H9 (cell line): ENCODE measurements around the gene PRKD2. TPM values are rescaled to one million over a fixed set of nuclear protein-coding genes. Genes with fewer than 3 reads are reported as not detected.

Experiments used
- DNase-seq: peaks from one replicate; pipeline ENCODE4 v3.0.0-alpha.2; 2017
- H2AFZ ChIP-seq: one replicate; pipeline ENCODE4 v1.6.1; 2013; ENCODE audit warnings: mild to moderate bottlenecking, low read length, control low read depth, moderate library complexity
- H2AK5ac ChIP-seq: 2 replicates; pipeline ENCODE4 v1.6.1; 2013; ENCODE audit warnings: low read length, control low read depth, mixed read lengths; ENCODE audit not compliant: insufficient read length
- H2BK120ac ChIP-seq: one replicate; pipeline ENCODE4 v1.6.1; 2013; ENCODE audit warnings: low read depth, mild to moderate bottlenecking, low read length, control low read depth, inconsistent platforms; ENCODE audit not compliant: poor library complexity, severe bottlenecking
- H2BK12ac ChIP-seq: 2 replicates; pipeline ENCODE4 v1.6.1; 2013; ENCODE audit warnings: low read length, control low read depth, mixed read lengths, low read depth; ENCODE audit not compliant: insufficient read length
- H2BK15ac ChIP-seq: 2 replicates; pipeline ENCODE4 v1.6.1; 2013; ENCODE audit warnings: low read depth, low read length, control low read depth
- H2BK20ac ChIP-seq: one replicate; pipeline ENCODE4 v1.6.1; 2013; ENCODE audit warnings: low read depth, mild to moderate bottlenecking, low read length, control low read depth, inconsistent platforms; ENCODE audit not compliant: poor library complexity, severe bottlenecking
- H2BK5ac ChIP-seq: 2 replicates; pipeline ENCODE4 v1.6.1; 2013; ENCODE audit warnings: low read length, control low read depth, mixed read lengths; ENCODE audit not compliant: insufficient read length
- H3K14ac ChIP-seq: 2 replicates; pipeline ENCODE4 v1.6.1; 2013; ENCODE audit warnings: low read length, control low read depth; ENCODE audit not compliant: insufficient read depth
- H3K18ac ChIP-seq: 2 replicates; pipeline ENCODE4 v1.6.1; 2013; ENCODE audit warnings: low read depth, mild to moderate bottlenecking, mixed read lengths, low read length, control low read depth; ENCODE audit not compliant: insufficient read length
- H3K23ac ChIP-seq: 2 replicates; pipeline ENCODE4 v1.6.1; 2013; ENCODE audit warnings: low read length, control low read depth, mixed read lengths, low read depth; ENCODE audit not compliant: insufficient read length
- H3K23me2 ChIP-seq: 2 replicates; pipeline ENCODE4 v1.6.1; 2013; ENCODE audit warnings: low read depth, mild to moderate bottlenecking, mixed read lengths, low read length, control low read depth; ENCODE audit not compliant: insufficient read length, poor library complexity, severe bottlenecking
- H3K27ac ChIP-seq: 2 replicates; pipeline ENCODE4 v1.5.1; 2013; ENCODE audit warnings: low read length, control low read depth, mixed read lengths, low read depth; ENCODE audit not compliant: insufficient read length
- H3K27me3 ChIP-seq: 2 replicates; pipeline ENCODE4 v1.6.1; 2013; ENCODE audit warnings: low read length, control low read depth, inconsistent platforms; ENCODE audit not compliant: insufficient read depth
- H3K4ac ChIP-seq: 2 replicates; pipeline ENCODE4 v1.6.1; 2013; ENCODE audit warnings: low read depth, mild to moderate bottlenecking, control low read depth, inconsistent platforms, low read length, moderate library complexity
- H3K4me1 ChIP-seq: 2 replicates; pipeline ENCODE4 v1.6.1; 2013; ENCODE audit warnings: low read length, control low read depth, inconsistent platforms; ENCODE audit not compliant: insufficient read depth
- H3K4me2 ChIP-seq: 2 replicates; pipeline ENCODE4 v1.6.1; 2013; ENCODE audit warnings: low read length, control low read depth, mixed read lengths; ENCODE audit not compliant: insufficient read length, insufficient read depth
- H3K56ac ChIP-seq: 2 replicates; pipeline ENCODE4 v1.6.1; 2013; ENCODE audit warnings: low read depth, mild to moderate bottlenecking, mixed read lengths, low read length, control low read depth; ENCODE audit not compliant: insufficient read length
- H3K79me1 ChIP-seq: 2 replicates; pipeline ENCODE4 v1.6.1; 2013; ENCODE audit warnings: low read depth, mild to moderate bottlenecking, moderate library complexity, low read length, control low read depth, inconsistent platforms; ENCODE audit not compliant: insufficient read depth, poor library complexity, severe bottlenecking
- H3K79me2 ChIP-seq: 2 replicates; pipeline ENCODE4 v1.6.1; 2013; ENCODE audit warnings: low read length, control low read depth, inconsistent platforms; ENCODE audit not compliant: insufficient read depth
- H3K9ac ChIP-seq: 2 replicates; pipeline ENCODE4 v1.6.1; 2013; ENCODE audit warnings: low read length, control low read depth, mixed read lengths; ENCODE audit not compliant: insufficient read length; ENCODE audit errors: extremely low read depth
- H3K9me3 ChIP-seq: one replicate; pipeline ENCODE4 v1.6.1; 2013; ENCODE audit warnings: low read depth, low read length, inconsistent platforms; ENCODE audit not compliant: control insufficient read depth
- H3T11ph ChIP-seq: one replicate; pipeline ENCODE4 v1.6.1; 2013; ENCODE audit warnings: mild to moderate bottlenecking, low read length, control low read depth, inconsistent platforms
- H4K20me1 ChIP-seq: one replicate; pipeline ENCODE4 v1.6.1; 2013; ENCODE audit not compliant: control insufficient read depth, insufficient read length, insufficient read depth
- H4K5ac ChIP-seq: 2 replicates; pipeline ENCODE4 v1.6.1; 2013; ENCODE audit warnings: low read depth, mild to moderate bottlenecking, mixed read lengths, low read length, control low read depth; ENCODE audit not compliant: insufficient read length
- H4K8ac ChIP-seq: replicated peaks from 2 replicates; pipeline ENCODE4 v1.6.1; 2013; ENCODE audit warnings: low read length, control low read depth, mixed read lengths, low read depth; ENCODE audit not compliant: insufficient read length
- H4K91ac ChIP-seq: 2 replicates; pipeline ENCODE4 v1.6.1; 2013; ENCODE audit warnings: low read depth, mild to moderate bottlenecking, moderate library complexity, mixed read lengths, low read length, control low read depth; ENCODE audit not compliant: insufficient read length
- H3K27ac Mint-ChIP-seq, 3 experiments: 2 replicates in 2 of 3; 3 replicates in 1 of 3; pipeline ENCODE4 v1.8.0; 2020 to 2021; ENCODE audit warnings: mixed read lengths in 3 of 3, mild to moderate bottlenecking in 1 of 3, moderate library complexity in 1 of 3
- H3K27me3 Mint-ChIP-seq: 2 replicates; pipeline ENCODE4 v1.8.0; 2021; ENCODE audit warnings: low read depth, mild to moderate bottlenecking, moderate library complexity, mixed read lengths
- H3K36me3 Mint-ChIP-seq, 3 experiments: 2 replicates in 2 of 3; 3 replicates in 1 of 3; pipeline ENCODE4 v1.8.0; 2020 to 2021; ENCODE audit warnings: low read depth in 3 of 3, mixed read lengths in 3 of 3; ENCODE audit not compliant: insufficient read depth in 1 of 3
- H3K4me1 Mint-ChIP-seq, 2 experiments: 2 replicates each; pipeline ENCODE4 v1.8.0; 2020; ENCODE audit warnings: mixed read lengths in 2 of 2
- H3K4me3 Mint-ChIP-seq, 2 experiments: 2 replicates in 1 of 2; 3 replicates in 1 of 2; pipeline ENCODE4 v1.8.0; 2020 to 2021; ENCODE audit warnings: mild to moderate bottlenecking in 2 of 2, mixed read lengths in 2 of 2, moderate library complexity in 1 of 2
- H3K9me3 Mint-ChIP-seq, 2 experiments: 2 replicates in 1 of 2; 3 replicates in 1 of 2; pipeline ENCODE4 v1.8.0; 2020; ENCODE audit warnings: mild to moderate bottlenecking in 2 of 2, mixed read lengths in 2 of 2, moderate library complexity in 1 of 2
- CTCF ChIP-seq: fragments of 200-600 bp; sonication (generic); conservative IDR thresholded peaks from 3 replicates; pipeline ENCODE4 v1.8.0; 2021; ENCODE audit warnings: antibody characterized with exemption, mild to moderate bottlenecking
- WGBS: extraction: QIAGEN DNeasy Blood & Tissue Kit; methylation state at CpG from one replicate; pipeline ENCODE4 v1.1.7; 2013; ENCODE audit warnings: missing lambda C conversion rate, low lambda C conversion rate, mixed read lengths; ENCODE audit not compliant: insufficient read length; ENCODE audit errors: extremely low coverage; 5-methylcytosine and 5-hydroxymethylcytosine counted together
- total RNA-seq: library from RNA; stranded (reverse); gene quantifications from 2 replicates; pipeline ENCODE4 v1.2.1, GENCODE V29; 2021

The PRKD2 gene
- total RNA-seq, 1 experiment from 2014 or later: 60.7 TPM

- no peak overlapping the region for H3K4ac ChIP-seq
- no peak overlapping the region for H2AFZ ChIP-seq
- H3K9me3 Mint-ChIP-seq: no peaks in the 10 kb centered on the region
- no peak overlapping the region for H4K5ac ChIP-seq
- H3K23me2 ChIP-seq: no peaks in the 10 kb centered on the region
- no peaks in the 10 kb centered on the region for H3K9me3 ChIP-seq
- no peak overlapping the region for H4K91ac ChIP-seq
- no peaks in the 10 kb centered on the region for H3K79me1 ChIP-seq
- no peaks in the 10 kb centered on the region for H3K4me1 ChIP-seq
- H3K79me2 ChIP-seq: no peaks in the 10 kb centered on the region
- no peak overlapping the region for H2AK5ac ChIP-seq
- H2BK120ac ChIP-seq: no peak overlapping the region
- H3K27ac Mint-ChIP-seq: no peak overlapping the region
- no peaks in the 10 kb centered on the region for H4K20me1 ChIP-seq
- no peak overlapping the region for H3K9ac ChIP-seq
- TF ChIP-seq CTCF: no peak
- no peak for DNase-seq
- H3K56ac ChIP-seq: no peak overlapping the region
- no peak overlapping the region for H3K14ac ChIP-seq
- no peak overlapping the region for H3K4me3 Mint-ChIP-seq
- H3K4me2 ChIP-seq: no peak overlapping the region
- no peak overlapping the region for H2BK12ac ChIP-seq
- peaks cover 4 to 17% of the 10 kb centered on the region in 2 experiments; a peak in 3 of 4 replicates for H3K4me1 Mint-ChIP-seq
- no peak overlapping the region for H3K23ac ChIP-seq
- H4K8ac ChIP-seq: no peak overlapping the region
- WGBS: no CpG with 5 or more reads among the region's 86 CpGs
- H3K36me3 Mint-ChIP-seq: peaks cover 5 to 41% (median 26%) of the 10 kb centered on the region in 3 experiments; a peak in 6 of 7 replicates
- H3T11ph ChIP-seq: no peak overlapping the region
- no peaks in the 10 kb centered on the region for H3K27me3 Mint-ChIP-seq
- no peak overlapping the region for H3K27ac ChIP-seq
- no peak overlapping the region for H2BK5ac ChIP-seq
- no peak overlapping the region for H2BK20ac ChIP-seq
- H3K27me3 ChIP-seq: no peaks in the 10 kb centered on the region
- no peak overlapping the region for H3K18ac ChIP-seq
- H2BK15ac ChIP-seq: no peak overlapping the region
These were observed 39.1 kb upstream of the PRKD2 start for GRCh38 chr19:46755853-46756543.
